ENCODE results near the gene MAL.
A peak's percentile ranks its signal among the peaks of the same experiment; 100 is the strongest.

The MAL gene

DNA sequence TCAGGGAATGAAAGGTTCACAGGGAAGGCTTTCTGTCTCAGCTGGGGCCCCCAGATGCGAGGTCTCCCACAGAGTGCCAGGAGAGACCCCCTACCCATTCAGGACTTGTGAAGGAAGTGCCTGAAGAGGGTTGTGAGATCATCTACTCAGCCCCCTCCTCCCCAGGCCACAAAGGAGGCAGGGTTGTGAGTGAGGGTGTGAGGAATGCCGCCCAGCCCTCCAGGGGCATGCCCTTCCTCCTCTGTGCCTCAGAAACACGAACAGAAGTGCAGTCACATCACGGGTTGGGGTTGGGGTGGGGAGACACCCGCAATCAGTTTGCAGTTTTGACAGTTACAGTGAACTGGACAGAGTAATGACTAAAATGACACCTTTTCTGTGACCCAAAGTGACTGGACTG, 5.0 kb downstream of the MAL start:
- Histone ChIP-seq H4K91ac (ENCODE audit: low read depth, low read length, poor library complexity) (no peak overlapping the region), H3K9me3 (replicated peaks in 1 of 2; ENCODE audit: control insufficient read depth in 2 of 2, insufficient read depth in 1 of 2, low read depth in 1 of 2, low read length in 2 of 2) (no peaks in the 10 kb centered on the region), H2AFZ (ENCODE audit: low read length) (no peak overlapping the region), H3K4me1 (ENCODE audit: control insufficient read depth in 2 of 2, insufficient read depth in 1 of 2, low read depth in 1 of 2, low read length in 2 of 2) (peaks cover 5 to 9% of the 10 kb centered on the region in 2 donors), H3K27ac (replicated peaks; ENCODE audit: low read length) (no peak overlapping the region), H3K4ac (ENCODE audit: low read length) (no peak overlapping the region), H3K4me2 (ENCODE audit: insufficient read depth, low read length, poor library complexity, severe bottlenecking) (no peak overlapping the region), H3K4me3 (ENCODE audit: low read length in 2 of 2) (no peak overlapping the region), H2BK120ac (ENCODE audit: low read depth, low read length) (no peak overlapping the region), H3K36me3 (replicated peaks in 1 of 2; ENCODE audit: control insufficient read depth in 2 of 2, insufficient read depth in 2 of 2, low read length in 2 of 2) (no peaks in the 10 kb centered on the region), H3K27me3 (ENCODE audit: control insufficient read depth in 3 of 3, insufficient read depth in 3 of 3, low read depth in 1 of 3, low read length in 3 of 3) (peaks cover 12 to 71% (median 27%) of the 10 kb centered on the region in 3 experiments), H3K18ac (ENCODE audit: low read length) (no peak overlapping the region), H2BK15ac (ENCODE audit: low read length) (no peak overlapping the region), H3K14ac (ENCODE audit: low read length) (no peak overlapping the region), H3K9ac (ENCODE audit: low read depth, low read length, poor library complexity) (no peak overlapping the region), H2BK5ac (ENCODE audit: low read length) (no peak overlapping the region), H4K8ac (ENCODE audit: low read depth, low read length) (no peak overlapping the region), H2BK12ac (ENCODE audit: low read length) (no peak overlapping the region), H3K23ac (ENCODE audit: low read depth, low read length, poor library complexity) (no peak overlapping the region), H3K79me1 (ENCODE audit: low read depth, low read length) (no peaks in the 10 kb centered on the region), H2AK5ac (ENCODE audit: low read depth, low read length) (no peak overlapping the region)
- no CpG with 5 or more reads among the region's 5 CpGs for WGBS, 2 donors (ENCODE audit: extremely low coverage in 2 of 2, insufficient read length in 2 of 2, insufficient replicate concordance in 1 of 2)
- DNase-seq (ENCODE audit: low spot score) = no peak

DNA sequence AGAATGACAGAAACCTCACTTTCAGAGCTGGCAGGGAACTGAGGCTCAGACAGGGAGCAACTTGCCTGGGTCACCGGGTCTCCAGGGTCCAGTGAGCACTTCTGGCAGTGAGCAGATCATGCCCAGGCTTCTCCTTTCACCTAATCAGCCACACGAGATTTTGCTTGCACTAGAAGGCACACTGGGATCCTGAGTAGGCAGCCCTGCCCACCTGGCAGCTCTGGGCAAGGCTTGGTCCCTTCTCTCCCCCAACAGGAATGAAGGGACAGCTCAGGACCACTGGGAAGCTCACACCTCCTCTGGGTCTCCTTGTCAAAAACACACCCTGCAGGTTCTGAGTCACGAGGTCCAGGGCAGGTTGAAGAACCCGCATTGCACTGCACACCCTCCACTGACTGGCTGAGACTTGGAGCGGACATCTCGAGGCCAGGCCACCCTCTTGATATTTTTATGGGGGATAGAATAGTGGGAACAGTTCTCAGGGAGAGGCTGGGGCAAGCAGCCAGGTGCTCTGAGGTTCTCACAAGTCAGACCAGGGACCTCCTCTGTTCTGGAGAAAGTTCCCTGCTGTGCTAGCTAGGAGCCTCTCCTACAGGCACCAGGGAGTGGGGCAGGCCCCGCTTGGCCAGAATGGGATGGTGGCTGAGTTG, 5.7 kb downstream of the MAL start:
- no peak overlapping the region for H3K9ac ChIP-seq (ENCODE audit: low read depth, low read length, poor library complexity)
- H3K4ac ChIP-seq (ENCODE audit: low read length) = no peak overlapping the region
- no peak overlapping the region for H3K4me3 ChIP-seq (ENCODE audit: low read length in 2 of 2)
- no peak overlapping the region for H3K23ac ChIP-seq (ENCODE audit: low read depth, low read length, poor library complexity)
- no CpG with 5 or more reads among the region's 7 CpGs for WGBS, 2 donors (ENCODE audit: extremely low coverage in 2 of 2, insufficient read length in 2 of 2, insufficient replicate concordance in 1 of 2)
- H3K79me1 ChIP-seq (ENCODE audit: low read depth, low read length) = no peaks in the 10 kb centered on the region
- peak overlapping the region; percentile 22 for H3K14ac ChIP-seq (ENCODE audit: low read length)
- no peak overlapping the region for H3K27ac ChIP-seq (replicated peaks; ENCODE audit: low read length)
- peaks cover 5 to 64% (median 20%) of the 10 kb centered on the region in 3 experiments for H3K27me3 ChIP-seq (ENCODE audit: control insufficient read depth in 3 of 3, insufficient read depth in 3 of 3, low read depth in 1 of 3, low read length in 3 of 3)
- H2BK15ac ChIP-seq (ENCODE audit: low read length) = no peak overlapping the region
- no peak overlapping the region for H4K91ac ChIP-seq (ENCODE audit: low read depth, low read length, poor library complexity)
- no peak overlapping the region for H2BK5ac ChIP-seq (ENCODE audit: low read length)
- H3K9me3 ChIP-seq (replicated peaks in 1 of 2; ENCODE audit: control insufficient read depth in 2 of 2, insufficient read depth in 1 of 2, low read depth in 1 of 2, low read length in 2 of 2) = no peaks in the 10 kb centered on the region
- H2AFZ ChIP-seq (ENCODE audit: low read length) = no peak overlapping the region
- H3K36me3 ChIP-seq (replicated peaks in 1 of 2; ENCODE audit: control insufficient read depth in 2 of 2, insufficient read depth in 2 of 2, low read length in 2 of 2) = no peaks in the 10 kb centered on the region
- H3K4me2 ChIP-seq (ENCODE audit: insufficient read depth, low read length, poor library complexity, severe bottlenecking) = no peak overlapping the region
- H3K18ac ChIP-seq (ENCODE audit: low read length) = no peak overlapping the region
- no peak overlapping the region for H4K8ac ChIP-seq (ENCODE audit: low read depth, low read length)
- no peak overlapping the region for H2AK5ac ChIP-seq (ENCODE audit: low read depth, low read length)
- DNase-seq (ENCODE audit: low spot score) = no peak
- no peak overlapping the region for H2BK12ac ChIP-seq (ENCODE audit: low read length)
- H3K4me1 ChIP-seq (ENCODE audit: control insufficient read depth in 2 of 2, insufficient read depth in 1 of 2, low read depth in 1 of 2, low read length in 2 of 2) = peaks cover 5 to 9% of the 10 kb centered on the region in 2 donors
- H2BK120ac ChIP-seq (ENCODE audit: low read depth, low read length) = no peak overlapping the region

DNA sequence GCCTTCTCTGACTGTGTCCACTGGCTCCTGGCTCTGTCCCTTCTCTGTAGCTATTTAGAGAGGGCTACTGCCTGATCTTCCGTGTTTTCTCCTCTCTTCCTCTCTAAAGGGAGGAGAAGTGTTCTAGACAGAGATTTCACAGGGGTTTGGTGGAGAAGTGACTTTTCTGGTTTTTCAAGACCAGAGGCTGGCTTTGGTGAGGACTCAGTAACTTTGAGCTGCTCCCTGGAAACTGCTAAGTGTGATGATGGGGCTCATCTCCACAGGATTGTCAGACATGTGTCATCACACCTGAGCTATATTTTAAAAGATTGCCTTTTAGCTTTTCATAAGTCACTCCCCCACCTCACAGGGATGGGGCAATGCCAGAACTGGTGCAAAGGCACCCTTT, 6.2 kb downstream of the MAL start:
- Histone ChIP-seq H3K4me2 (ENCODE audit: insufficient read depth, low read length, poor library complexity, severe bottlenecking) (no peak overlapping the region), H3K4me1 (ENCODE audit: control insufficient read depth in 2 of 2, insufficient read depth in 1 of 2, low read depth in 1 of 2, low read length in 2 of 2) (peaks cover 5 to 7% of the 10 kb centered on the region in 2 donors), H2BK15ac (ENCODE audit: low read length) (no peak overlapping the region), H3K4me3 (ENCODE audit: low read length in 2 of 2) (peak overlapping the region in 1 of 2 donors; percentile 56), H4K91ac (ENCODE audit: low read depth, low read length, poor library complexity) (no peak overlapping the region), H2BK120ac (ENCODE audit: low read depth, low read length) (no peak overlapping the region), H3K18ac (ENCODE audit: low read length) (no peak overlapping the region), H3K27me3 (ENCODE audit: control insufficient read depth in 3 of 3, insufficient read depth in 3 of 3, low read depth in 1 of 3, low read length in 3 of 3) (peaks cover 2 to 60% (median 15%) of the 10 kb centered on the region in 3 experiments), H3K9ac (ENCODE audit: low read depth, low read length, poor library complexity) (no peak overlapping the region), H3K36me3 (replicated peaks in 1 of 2; ENCODE audit: control insufficient read depth in 2 of 2, insufficient read depth in 2 of 2, low read length in 2 of 2) (no peaks in the 10 kb centered on the region), H2BK12ac (ENCODE audit: low read length) (no peak overlapping the region), H3K23ac (ENCODE audit: low read depth, low read length, poor library complexity) (no peak overlapping the region), H2BK5ac (ENCODE audit: low read length) (no peak overlapping the region), H3K27ac (replicated peaks; ENCODE audit: low read length) (no peak overlapping the region), H2AFZ (ENCODE audit: low read length) (no peak overlapping the region), H3K79me1 (ENCODE audit: low read depth, low read length) (no peaks in the 10 kb centered on the region), H3K9me3 (replicated peaks in 1 of 2; ENCODE audit: control insufficient read depth in 2 of 2, insufficient read depth in 1 of 2, low read depth in 1 of 2, low read length in 2 of 2) (no peaks in the 10 kb centered on the region), H3K14ac (ENCODE audit: low read length) (no peak overlapping the region), H4K8ac (ENCODE audit: low read depth, low read length) (no peak overlapping the region), H3K4ac (ENCODE audit: low read length) (no peak overlapping the region), H2AK5ac (ENCODE audit: low read depth, low read length) (no peak overlapping the region)
- no peak for DNase-seq (ENCODE audit: low spot score)
- no CpG with 5 or more reads among the region's 1 CpG for WGBS, 2 donors (ENCODE audit: extremely low coverage in 2 of 2, insufficient read length in 2 of 2, insufficient replicate concordance in 1 of 2)

DNA sequence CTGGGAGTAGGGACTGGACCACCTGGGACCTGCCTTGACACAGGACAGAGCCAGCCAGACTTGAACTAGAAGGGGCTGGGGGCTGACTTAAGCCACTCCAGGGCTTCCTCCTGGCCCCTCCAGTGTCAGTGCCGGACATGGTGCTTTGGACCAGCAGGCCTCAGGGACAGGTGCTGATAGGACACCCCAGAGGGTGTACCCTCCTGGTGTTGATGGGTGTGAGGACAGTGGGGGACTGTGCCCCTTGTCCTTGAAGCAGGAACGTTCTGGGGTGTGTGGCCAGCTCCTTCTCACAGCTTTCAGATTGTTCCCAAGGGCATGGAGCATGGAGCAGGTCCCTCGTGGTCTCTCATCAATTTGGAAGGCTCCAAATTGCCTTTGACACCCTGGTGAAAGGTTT, 6.8 kb downstream of the MAL start:
- no peak overlapping the region for H3K4me2 ChIP-seq (ENCODE audit: insufficient read depth, low read length, poor library complexity, severe bottlenecking)
- no peak overlapping the region for H2AFZ ChIP-seq (ENCODE audit: low read length)
- WGBS, 2 donors (ENCODE audit: extremely low coverage in 2 of 2, insufficient read length in 2 of 2, insufficient replicate concordance in 1 of 2) = no CpG with 5 or more reads among the region's 3 CpGs
- no peaks in the 10 kb centered on the region for H3K79me1 ChIP-seq (ENCODE audit: low read depth, low read length)
- H3K4me3 ChIP-seq (ENCODE audit: low read length in 2 of 2) = no peak overlapping the region
- no peak overlapping the region for H3K23ac ChIP-seq (ENCODE audit: low read depth, low read length, poor library complexity)
- H3K36me3 ChIP-seq (replicated peaks in 1 of 2; ENCODE audit: control insufficient read depth in 2 of 2, insufficient read depth in 2 of 2, low read length in 2 of 2) = no peaks in the 10 kb centered on the region
- no peak overlapping the region for H3K14ac ChIP-seq (ENCODE audit: low read length)
- H4K91ac ChIP-seq (ENCODE audit: low read depth, low read length, poor library complexity) = no peak overlapping the region
- H3K18ac ChIP-seq (ENCODE audit: low read length) = no peak overlapping the region
- no peak overlapping the region for H2BK15ac ChIP-seq (ENCODE audit: low read length)
- peak overlapping the region; percentile 12 for H2AK5ac ChIP-seq (ENCODE audit: low read depth, low read length)
- peaks cover 0 to 53% (median 9%) of the 10 kb centered on the region in 3 experiments for H3K27me3 ChIP-seq (ENCODE audit: control insufficient read depth in 3 of 3, insufficient read depth in 3 of 3, low read depth in 1 of 3, low read length in 3 of 3)
- H3K9me3 ChIP-seq (replicated peaks in 1 of 2; ENCODE audit: control insufficient read depth in 2 of 2, insufficient read depth in 1 of 2, low read depth in 1 of 2, low read length in 2 of 2) = no peaks in the 10 kb centered on the region
- H4K8ac ChIP-seq (ENCODE audit: low read depth, low read length) = no peak overlapping the region
- H2BK120ac ChIP-seq (ENCODE audit: low read depth, low read length) = no peak overlapping the region
- no peak overlapping the region for H3K9ac ChIP-seq (ENCODE audit: low read depth, low read length, poor library complexity)
- DNase-seq (ENCODE audit: low spot score) = no peak
- H2BK12ac ChIP-seq (ENCODE audit: low read length) = no peak overlapping the region
- no peak overlapping the region for H3K27ac ChIP-seq (replicated peaks; ENCODE audit: low read length)
- H3K4ac ChIP-seq (ENCODE audit: low read length) = no peak overlapping the region
- H3K4me1 ChIP-seq (ENCODE audit: control insufficient read depth in 2 of 2, insufficient read depth in 1 of 2, low read depth in 1 of 2, low read length in 2 of 2) = peaks cover 5 to 7% of the 10 kb centered on the region in 2 donors
- H2BK5ac ChIP-seq (ENCODE audit: low read length) = no peak overlapping the region
